Measurements from ENCODE around the gene INTS3. TPM values are rescaled to one million over a fixed set of nuclear protein-coding genes. Genes with fewer than 3 reads are reported as not detected.
A peak's percentile ranks its signal among the peaks of the same experiment; 100 is the strongest.

INTS3 gene
- total RNA-seq, 4 donors from 2014 or later: 24.6 to 27.9 (median 26.2) TPM

- no peak overlapping the region for H3K27ac ChIP-seq
These were observed 6.1 kb downstream of the INTS3 start for GRCh38 chr1:153733970-153734369.

GRCh38 chr1:153734396-153735089, 6.7 kb downstream of the INTS3 start:
- Histone ChIP-seq H3K4me1 (peaks cover 4 to 26% (median 9%) of the 10 kb centered on the region in 3 donors), H3K36me3 (peaks cover 0 to 28% (median 0%) of the 10 kb centered on the region in 3 donors), H3K9me3 (no peaks in the 10 kb centered on the region), H3K4me3 (no peak overlapping the region), H3K27me3 (no peaks in the 10 kb centered on the region), H3K27ac (no peak overlapping the region)
- 77 to 92% methylated on average over 2 to 3 of the region's 3 CpGs for WGBS, 2 donors
- intact Hi-C loops (cut with DNase I): no loop called here
- TF ChIP-seq CTCF (IDR thresholded peaks at IDR 0.05): no peak
- TF ChIP-seq POLR2A (IDR thresholded peaks at IDR 0.05): no peak
- no peak for DNase-seq

More at GRCh38 chr1:153733970-153734369, 6.1 kb downstream of the INTS3 start:
- H3K9me3 ChIP-seq: no peaks in the 10 kb centered on the region
- intact Hi-C loops (cut with DNase I): no loop called here
- WGBS, 2 donors: 69 to 82% methylated on average over 1 of the region's 1 CpG
- H3K4me3 ChIP-seq: no peak overlapping the region
- H3K4me1 ChIP-seq: peaks cover 8 to 32% (median 14%) of the 10 kb centered on the region in 3 donors
- peaks cover 0 to 22% (median 0%) of the 10 kb centered on the region in 3 donors for H3K36me3 ChIP-seq
- no peak for DNase-seq
- TF ChIP-seq CTCF (IDR thresholded peaks at IDR 0.05): no peak
- no peak for TF ChIP-seq POLR2A (IDR thresholded peaks at IDR 0.05)
- no peaks in the 10 kb centered on the region for H3K27me3 ChIP-seq

GRCh38 chr1:153735090-153735420, 7.2 kb downstream of the INTS3 start:
- Histone ChIP-seq H3K9me3 (no peaks in the 10 kb centered on the region), H3K4me3 (no peak overlapping the region), H3K36me3 (peaks cover 0 to 33% (median 0%) of the 10 kb centered on the region in 3 donors), H3K27ac (no peak overlapping the region), H3K4me1 (peaks cover 4 to 21% (median 5%) of the 10 kb centered on the region in 3 donors), H3K27me3 (no peaks in the 10 kb centered on the region)
- intact Hi-C loops (cut with DNase I): no loop called here
- TF ChIP-seq POLR2A (IDR thresholded peaks at IDR 0.05) (no peak), CTCF (IDR thresholded peaks at IDR 0.05) (no peak)
- 94 to 100% methylated on average over 3 of the region's 3 CpGs for WGBS, 2 donors
- DNase-seq: no peak

GRCh38 chr1:153741986-153742385, 14.1 kb downstream of the INTS3 start:
- Histone ChIP-seq H3K36me3 (peaks cover 0 to 80% (median 7%) of the 10 kb centered on the region in 3 donors), H3K4me3 (no peak overlapping the region), H3K27ac (no peak overlapping the region), H3K4me1 (peaks cover 0 to 36% (median 0%) of the 10 kb centered on the region in 3 donors), H3K27me3 (no peaks in the 10 kb centered on the region), H3K9me3 (no peaks in the 10 kb centered on the region)
- 23 to 28% methylated on average over 2 of the region's 2 CpGs for WGBS, 2 donors
- no peak for TF ChIP-seq POLR2A (IDR thresholded peaks at IDR 0.05)
- TF ChIP-seq CTCF (IDR thresholded peaks at IDR 0.05): no peak
- intact Hi-C loops (cut with DNase I): no loop called here
- DNase-seq: no peak

GRCh38 chr1:153742411-153743142, 14.7 kb downstream of the INTS3 start:
- peaks cover 0 to 86% (median 10%) of the 10 kb centered on the region in 3 donors for H3K36me3 ChIP-seq
- no peak for TF ChIP-seq CTCF (IDR thresholded peaks at IDR 0.05)
- no peak overlapping the region for H3K4me3 ChIP-seq
- intact Hi-C loops (cut with DNase I): no loop called here
- no peaks in the 10 kb centered on the region for H3K27me3 ChIP-seq
- H3K27ac ChIP-seq: peak overlapping the region in 2 of 4 donors; percentile 2 to 52
- no peak for DNase-seq
- peaks cover 0 to 36% (median 0%) of the 10 kb centered on the region in 3 donors for H3K4me1 ChIP-seq
- 35 to 53% methylated on average over 4 to 5 of the region's 5 CpGs for WGBS, 2 donors
- H3K9me3 ChIP-seq: no peaks in the 10 kb centered on the region
